Measurements from ENCODE around the gene WWC1.

The WWC1 gene

GRCh38 chr5:168401880-168402279, 110.4 kb downstream of the WWC1 start:
- DNase-seq (ENCODE audit: insufficient read length, low spot score): no peak
- FAIRE-seq: no peak

- FAIRE-seq: no peak
Observed at GRCh38 chr5:168404365-168404764, 112.9 kb downstream of the WWC1 start.

GRCh38 chr5:168407211-168407610, 115.8 kb downstream of the WWC1 start:
- no peak for FAIRE-seq
- DNase-seq (ENCODE audit: insufficient read length, low spot score): no peak

More at GRCh38 chr5:168404365-168404764, 112.9 kb downstream of the WWC1 start:
- DNase-seq (ENCODE audit: insufficient read length, low spot score): no peak

- DNase-seq (ENCODE audit: insufficient read length, low spot score) (no peak), FAIRE-seq (no peak)
Observed at GRCh38 chr5:168408561-168409305, 117.3 kb downstream of the WWC1 start.

GRCh38 chr5:168409591-168410458, 118.4 kb downstream of the WWC1 start:
- DNase-seq (ENCODE audit: insufficient read length, low spot score) (no peak), FAIRE-seq (no peak)

- no peak for FAIRE-seq
- no peak for DNase-seq (ENCODE audit: insufficient read length, low spot score)
Observed at GRCh38 chr5:168411871-168412270, 120.4 kb downstream of the WWC1 start.

GRCh38 chr5:168413062-168413461, 121.6 kb downstream of the WWC1 start:
- DNase-seq (ENCODE audit: insufficient read length, low spot score): no peak
- no peak for FAIRE-seq

GRCh38 chr5:168413596-168413995, 122.2 kb downstream of the WWC1 start:
- no peak for DNase-seq (ENCODE audit: insufficient read length, low spot score)
- no peak for FAIRE-seq

- DNase-seq (ENCODE audit: insufficient read length, low spot score) (no peak), FAIRE-seq (no peak)
Observed at GRCh38 chr5:168415401-168415800, 124.0 kb downstream of the WWC1 start.

GRCh38 chr5:168415971-168416370, 124.5 kb downstream of the WWC1 start:
- DNase-seq (ENCODE audit: insufficient read length, low spot score) (no peak), FAIRE-seq (no peak)

GRCh38 chr5:168417731-168418429, 126.4 kb downstream of the WWC1 start:
- FAIRE-seq: no peak

GRCh38 chr5:168420461-168420860, 129.0 kb downstream of the WWC1 start:
- DNase-seq (ENCODE audit: insufficient read length, low spot score): no peak
- no peak for FAIRE-seq

More at GRCh38 chr5:168417731-168418429, 126.4 kb downstream of the WWC1 start:
- no peak for DNase-seq (ENCODE audit: insufficient read length, low spot score)

GRCh38 chr5:168422431-168422830, 131.0 kb downstream of the WWC1 start:
- no peak for DNase-seq (ENCODE audit: insufficient read length, low spot score)
- no peak for FAIRE-seq

GRCh38 chr5:168423478-168423877, 132.0 kb downstream of the WWC1 start:
- FAIRE-seq (no peak), DNase-seq (ENCODE audit: insufficient read length, low spot score) (no peak)

GRCh38 chr5:168423971-168424370, 132.5 kb downstream of the WWC1 start:
- DNase-seq (ENCODE audit: insufficient read length, low spot score) (no peak), FAIRE-seq (no peak)

GRCh38 chr5:168424594-168425323, 133.3 kb downstream of the WWC1 start:
- no peak for FAIRE-seq
- peak; percentile 54 for DNase-seq (ENCODE audit: insufficient read length, low spot score)

GRCh38 chr5:168426007-168426863, 134.8 kb downstream of the WWC1 start:
- DNase-seq (ENCODE audit: insufficient read length, low spot score) (no peak), FAIRE-seq (peak; percentile 62)

- DNase-seq (ENCODE audit: insufficient read length, low spot score): no peak
- no peak for FAIRE-seq
Observed at GRCh38 chr5:168426864-168427172, 135.4 kb downstream of the WWC1 start.

GRCh38 chr5:168427224-168427623, 135.8 kb downstream of the WWC1 start:
- FAIRE-seq (no peak), DNase-seq (ENCODE audit: insufficient read length, low spot score) (no peak)

GRCh38 chr5:168428552-168428951, 137.1 kb downstream of the WWC1 start:
- DNase-seq (ENCODE audit: insufficient read length, low spot score) (no peak), FAIRE-seq (no peak)
